Stomach (tissue), 9 donors: ENCODE measurements around the gene TEX26. TPM values are rescaled to one million over a fixed set of nuclear protein-coding genes. Genes with fewer than 3 reads are reported as not detected.

Experiments
- DNase-seq, 2 donors: peaks; one replicate each; pipeline versions ENCODE4 v3.0.0 to v3.0.0-alpha.2; 2013 to 2019
- H3K27ac ChIP-seq, 5 donors: fragments of 200-600 bp in 4 of 5; sonication (generic) in 4 of 5; one replicate each; pipeline ENCODE4 v1.5.1; 2013 to 2019; ENCODE audit warnings: mild to moderate bottlenecking in 1 of 5, moderate library complexity in 1 of 5
- H3K27me3 ChIP-seq, 3 donors: fragments of 200-600 bp; sonication (generic); one replicate each; pipeline ENCODE4 v1.5.1; 2017 to 2019; ENCODE audit warnings: mixed run types in 1 of 3
- H3K36me3 ChIP-seq, 4 donors: fragments of 200-600 bp; sonication (generic); 1 replicate in 3 of 4; 2 replicates in 1 of 4; pipeline ENCODE4 v1.5.1; 2016 to 2019
- H3K4me1 ChIP-seq, 4 donors: fragments of 200-600 bp; sonication (generic); one replicate each; pipeline ENCODE4 v1.5.1; 2016 to 2019
- H3K4me3 ChIP-seq, 4 donors: fragments of 200-600 bp; sonication (generic) in 3 of 4; one replicate each; pipeline ENCODE4 v1.5.1; 2016 to 2019; ENCODE audit warnings: mild to moderate bottlenecking in 1 of 4
- H3K9me3 ChIP-seq, 4 donors: fragments of 200-600 bp; sonication (generic); one replicate each; pipeline ENCODE4 v1.5.1; 2016 to 2019
- CTCF ChIP-seq, 7 experiments: fragments of 450-650 bp in 4 of 7; fragments of 200-600 bp in 3 of 7; sonication (generic) in 3 of 7; IDR thresholded peaks; one replicate each; pipeline ENCODE4 v1.5.1; 2016 to 2019; ENCODE audit warnings: antibody characterized with exemption in 7 of 7, control low read depth in 2 of 7, mild to moderate bottlenecking in 1 of 7
- EP300 ChIP-seq: sonication (generic); formaldehyde crosslinking; IDR thresholded peaks from one replicate; pipeline ENCODE4 v1.6.1; 2017; ENCODE audit warnings: antibody characterized with exemption
- POLR2A ChIP-seq, 4 donors: fragments of 450-650 bp; IDR thresholded peaks; one replicate each; pipeline ENCODE4 v1.6.1; 2016; ENCODE audit warnings: antibody characterized with exemption in 4 of 4, control low read depth in 2 of 4, mild to moderate bottlenecking in 1 of 4, moderate library complexity in 1 of 4
- POLR2AphosphoS5 ChIP-seq, 3 donors: sonication (generic); formaldehyde crosslinking; IDR thresholded peaks; one replicate each; pipeline ENCODE4 v1.6.1; 2016; ENCODE audit warnings: antibody characterized with exemption in 3 of 3
- WGBS, 5 donors: extraction: QIAGEN DNeasy Blood & Tissue Kit in 3 of 5; methylation state at CpG; one replicate each; pipeline versions ENCODE4 v1.1.5 to v1.1.7; 2013 to 2018; 5-methylcytosine and 5-hydroxymethylcytosine counted together
- intact Hi-C: fragments of 100-400 bp; cut with DNase I; formaldehyde crosslinking; loops from one replicate; pipeline ENCODE4 v1.15.1; 2023; ENCODE audit warnings: low total_unique reads
- polyA plus RNA-seq, 3 donors: library from polyadenylated mRNA; stranded (reverse); fragments of 200-250 nt; gene quantifications; one replicate each; pipeline ENCODE4 v1.2.3, GENCODE V29; 2013
- total RNA-seq, 5 donors: library from RNA; depleted of rRNA; stranded (reverse); fragments of >200 nt; gene quantifications; one replicate each; pipeline versions ENCODE4 v1.1.0 to v1.2.3, GENCODE V29; 2014 to 2016
- donor health status: healthy with polysubstance abuse.
- donor health status: Bipolar disorder and iron deficiency.
- donor health status: healthy.

The TEX26 gene
- total and polyA plus RNA-seq, 8 donors: 0.50 TPM; not detected in 7

GRCh38 chr13:30906411-30907051, 25.9 kb upstream of the TEX26 start:
- Histone ChIP-seq H3K4me3 (peak overlapping the region; percentile 38 to 46 (median 44)), H3K4me1 (peaks cover 9 to 29% (median 21%) of the 10 kb centered on the region in 4 donors), H3K27me3 (peaks cover 9 to 58% (median 23%) of the 10 kb centered on the region in 3 donors), H3K36me3 (no peaks in the 10 kb centered on the region), H3K9me3 (no peaks in the 10 kb centered on the region), H3K27ac (peak overlapping the region in 4 of 5 donors; percentile 51 to 71 (median 60))
- intact Hi-C loops: no loop called here
- TF ChIP-seq CTCF (IDR thresholded peaks at IDR 0.05): no peak
- no peak for TF ChIP-seq POLR2A (IDR thresholded peaks at IDR 0.05)
- no peak for TF ChIP-seq POLR2AphosphoS5 (IDR thresholded peaks at IDR 0.05)
- TF ChIP-seq EP300: no peak
- 10 to 39% (median 12%) methylated on average over 12 to 60 of the region's 60 CpGs for WGBS, 5 donors
- peak in 1 of 2 donors; percentile 58 for DNase-seq

- Histone ChIP-seq H3K27ac (peak overlapping the region in 4 of 5 donors; percentile 51 to 71 (median 60)), H3K27me3 (peaks cover 9 to 58% (median 23%) of the 10 kb centered on the region in 3 donors), H3K9me3 (no peaks in the 10 kb centered on the region), H3K4me1 (peaks cover 9 to 29% (median 21%) of the 10 kb centered on the region in 4 donors), H3K36me3 (no peaks in the 10 kb centered on the region), H3K4me3 (peak overlapping the region; percentile 38 to 46 (median 44))
- TF ChIP-seq CTCF (IDR thresholded peaks at IDR 0.05) (no peak), EP300 (no peak), POLR2AphosphoS5 (IDR thresholded peaks at IDR 0.05) (no peak), POLR2A (IDR thresholded peaks at IDR 0.05) (no peak)
- intact Hi-C loops: no loop called here
- DNase-seq: peak in 1 of 2 donors; percentile 24
- 55 to 61% (median 58%) methylated on average over 10 of the region's 10 CpGs for WGBS, 5 donors
These were observed 25.2 kb upstream of the TEX26 start for GRCh38 chr13:30907121-30907861.

- H3K9me3 ChIP-seq: no peaks in the 10 kb centered on the region
- peaks cover 9 to 52% (median 23%) of the 10 kb centered on the region in 3 donors for H3K27me3 ChIP-seq
- peak overlapping the region in 1 of 4 donors; percentile 38 for H3K4me3 ChIP-seq
- 17 to 25% (median 19%) methylated on average over 5 of the region's 5 CpGs for whole genome bisulfite sequencing, 5 donors
- intact Hi-C loops: no loop called here
- peaks cover 9 to 29% (median 21%) of the 10 kb centered on the region in 4 donors for H3K4me1 ChIP-seq
- TF ChIP-seq POLR2A (IDR thresholded peaks at IDR 0.05): no peak
- peak overlapping the region in 3 of 5 donors; percentile 22 to 60 (median 34) for H3K27ac ChIP-seq
- peak in 1 of 2 donors; percentile 51 for DNase-seq
- H3K36me3 ChIP-seq: no peaks in the 10 kb centered on the region
These were observed 24.0 kb upstream of the TEX26 start for GRCh38 chr13:30908416-30908980.

- Histone ChIP-seq H3K4me1 (peaks cover 9 to 29% (median 21%) of the 10 kb centered on the region in 4 donors), H3K4me3 (no peak overlapping the region), H3K27me3 (peaks cover 9 to 34% (median 19%) of the 10 kb centered on the region in 3 donors), H3K36me3 (no peaks in the 10 kb centered on the region), H3K9me3 (no peaks in the 10 kb centered on the region), H3K27ac (no peak overlapping the region)
- 82 to 96% (median 90%) methylated on average over 3 of the region's 3 CpGs for WGBS, 5 donors
- no peak for DNase-seq
- intact Hi-C loops: no loop called here
- no peak for TF ChIP-seq EP300
- TF ChIP-seq CTCF (IDR thresholded peaks at IDR 0.05): no peak
- TF ChIP-seq POLR2AphosphoS5 (IDR thresholded peaks at IDR 0.05): no peak
- no peak for TF ChIP-seq POLR2A (IDR thresholded peaks at IDR 0.05)
These were observed 21.8 kb upstream of the TEX26 start for GRCh38 chr13:30910676-30911075.
